K562 (cell line): ENCODE results near the gene BASP1. TPM values are rescaled to one million over a fixed set of nuclear protein-coding genes. Genes with fewer than 3 reads are reported as not detected.

ENCODE experiments used
- ATAC-seq: fragments of 200-7000 bp; cut with Tn5 transposase; 3 replicates; pipeline ENCODE4 v1.9.1; 2020; ENCODE audit warnings: moderate library complexity
- BruUV-seq: library from RNA; stranded (reverse); fragments of 400-500 nt; replicated peaks from 2 replicates; lab custom pipeline; 2021; lab: Mats Ljungman, UMichigan
- CTCF ChIA-PET: fragments of 300-600 bp; formaldehyde crosslinking; extraction: SDS; loops from one replicate; lab custom pipeline; 2021; ENCODE audit warnings: low intra/inter-chr PET ratio; lab: Yijun Ruan, JAX
- POLR2A ChIA-PET: fragments of 300-600, 350-650 bp; sonication (Branson Sonifier 250); formaldehyde crosslinking; extraction: SDS; loops from one replicate; lab custom pipeline; 2021; ENCODE audit warnings: antibody characterized with exemption, inconsistent platforms; lab: Yijun Ruan, JAX
- DNase-seq, 4 experiments: peaks; one replicate each; pipeline versions ENCODE4 v3.0.0 to v3.0.0-alpha.2; 2011 to 2018; ENCODE audit warnings: low spot score in 3 of 4, mixed read lengths in 3 of 4; ENCODE audit errors: extremely low read depth in 1 of 4
- FAIRE-seq: peaks from 2 replicates; lab custom pipeline; 2011; peaks lifted over from hg19 to GRCh38; lab: Jason Lieb, UNC
- H2AFZ ChIP-seq: 2 replicates; pipeline ENCODE4 v1.6.0; 2011; ENCODE audit warnings: low read depth, low read length, control low read depth, inconsistent platforms
- H3K27ac ChIP-seq: fragments of 200-600 bp; 3 replicates; pipeline ENCODE4 v1.8.0; 2011; ENCODE audit warnings: low read depth, mild to moderate bottlenecking, control low read depth, inconsistent platforms, low read length, moderate library complexity, mixed read lengths; ENCODE audit errors: extremely low read depth
- H3K27me3 ChIP-seq, 2 experiments: fragments of 300-600 bp in 1 of 2; 2 replicates in 1 of 2; 3 replicates in 1 of 2; pipeline versions ENCODE4 v1.6.0 to v1.8.0; 2011; ENCODE audit warnings: inconsistent platforms in 2 of 2, low read length in 2 of 2, mild to moderate bottlenecking in 1 of 2, mixed read lengths in 1 of 2, moderate library complexity in 1 of 2; ENCODE audit not compliant: control insufficient read depth in 2 of 2, insufficient read depth in 2 of 2
- H3K36me3 ChIP-seq: fragments of 300-600 bp; 3 replicates; pipeline ENCODE4 v1.8.0; 2011; ENCODE audit warnings: mild to moderate bottlenecking, low read length, inconsistent platforms; ENCODE audit not compliant: control insufficient read depth, insufficient read depth
- H3K4me1 ChIP-seq, 2 experiments: fragments of 200-600 bp in 1 of 2; replicated peaks in 1 of 2; 2 replicates in 1 of 2; 3 replicates in 1 of 2; pipeline versions ENCODE4 v1.5.1 to v1.8.0; 2011; ENCODE audit warnings: inconsistent platforms in 2 of 2, low read length in 2 of 2, mild to moderate bottlenecking in 1 of 2, mixed read lengths in 1 of 2, moderate library complexity in 1 of 2; ENCODE audit not compliant: control insufficient read depth in 2 of 2, insufficient read depth in 2 of 2
- H3K4me2 ChIP-seq: 2 replicates; pipeline ENCODE4 v1.6.1; 2011; ENCODE audit warnings: low read length, control low read depth, inconsistent platforms, mixed read lengths; ENCODE audit not compliant: insufficient read depth
- H3K4me3 ChIP-seq: fragments of 200-600 bp; sonication (generic), shearing (Covaris generic); 2 replicates; pipeline ENCODE4 v1.5.1; 2016; ENCODE audit warnings: control low read depth, inconsistent platforms
- H3K79me2 ChIP-seq: fragments of 200-600 bp; 3 replicates; pipeline ENCODE4 v1.8.0; 2011; ENCODE audit warnings: low read length, inconsistent platforms; ENCODE audit not compliant: control insufficient read depth, insufficient read depth
- H3K9ac ChIP-seq, 2 experiments: 2 replicates each; pipeline versions ENCODE4 v1.6.0 to v1.6.1; 2011; ENCODE audit warnings: low read depth in 2 of 2, low read length in 2 of 2, control low read depth in 1 of 2, inconsistent platforms in 1 of 2, mild to moderate bottlenecking in 1 of 2, mixed read lengths in 1 of 2; ENCODE audit not compliant: insufficient read depth in 1 of 2
- H3K9me1 ChIP-seq: one replicate; pipeline ENCODE4 v1.6.0; 2011; ENCODE audit warnings: inconsistent platforms, mild to moderate bottlenecking, low read length, moderate library complexity; ENCODE audit not compliant: control insufficient read depth, insufficient read depth
- H3K9me3 ChIP-seq: replicated peaks from 2 replicates; pipeline ENCODE4 v1.5.1; 2011; ENCODE audit warnings: low read depth, low read length, inconsistent platforms; ENCODE audit not compliant: control insufficient read depth, insufficient read depth
- H4K20me1 ChIP-seq: replicated peaks from 2 replicates; pipeline ENCODE4 v1.6.1; 2011; ENCODE audit warnings: low read length, inconsistent platforms, mixed read lengths; ENCODE audit not compliant: control insufficient read depth, insufficient read depth
- C11orf30 ChIP-seq: fragments of 450-650 bp; IDR thresholded peaks from 2 replicates; pipeline ENCODE4 v1.6.1; 2016; ENCODE audit warnings: low read depth, mild to moderate bottlenecking
- CHD1 ChIP-seq: fragments of 200-600 bp; sonication (generic); IDR thresholded peaks from one replicate; pipeline ENCODE4 v1.6.1; 2012; ENCODE audit warnings: mild to moderate bottlenecking, moderate library complexity, low read length, inconsistent platforms
- MAFF ChIP-seq: IDR thresholded peaks from 2 replicates; pipeline ENCODE4 v1.6.1; 2012; ENCODE audit warnings: low read length, improper control_type of control experiment
- MAFG ChIP-seq: fragments of 450-650 bp; conservative IDR thresholded peaks from 2 replicates; pipeline ENCODE4 v1.6.1; 2016; ENCODE audit warnings: missing genetic modification characterization, missing compliant biosample characterization
- NFE2 ChIP-seq: IDR thresholded peaks from 2 replicates; pipeline ENCODE4 v1.6.1; 2014; ENCODE audit warnings: antibody characterized with exemption, low read depth
- SP1 ChIP-seq: sonication (generic); formaldehyde crosslinking; IDR thresholded peaks from 2 replicates; pipeline ENCODE4 v1.8.1; 2022; ENCODE audit warnings: mild to moderate bottlenecking, missing genetic modification reagents
- TBL1XR1 ChIP-seq, 2 experiments: IDR thresholded peaks; 2 replicates each; pipeline ENCODE4 v1.6.1; 2012; ENCODE audit warnings: improper control_type of control experiment in 2 of 2, low read length in 2 of 2, mild to moderate bottlenecking in 1 of 2
- TCF3 ChIP-seq: sonication (generic); formaldehyde crosslinking; IDR thresholded peaks from 2 replicates; pipeline ENCODE4 v1.4.0; 2020; ENCODE audit warnings: mild to moderate bottlenecking, missing genetic modification reagents
- ZNF134 ChIP-seq: fragments of 250-450 bp; sonication (Bioruptor Pico); conservative IDR thresholded peaks from 2 replicates; pipeline ENCODE4 v1.4.0; 2020
- ZNF316 ChIP-seq: fragments of 450-650 bp; IDR thresholded peaks from 2 replicates; pipeline ENCODE4 v1.6.1; 2016
- ZNF384 ChIP-seq: IDR thresholded peaks from 2 replicates; pipeline ENCODE4 v1.6.1; 2012; ENCODE audit warnings: low read depth, low read length, improper control_type of control experiment
- ZNF445 ChIP-seq: fragments of 250-450 bp; sonication (Bioruptor Pico); IDR thresholded peaks from 2 replicates; pipeline ENCODE4 v1.4.0; 2020; ENCODE audit warnings: low read depth, mild to moderate bottlenecking, moderate library complexity
- ZNF589 ChIP-seq: fragments of 200-800 bp; sonication (Bioruptor generic); IDR thresholded peaks from 2 replicates; pipeline ENCODE4 v1.6.1; 2016; ENCODE audit warnings: low read depth, missing genetic modification characterization, missing compliant biosample characterization
- WGBS: fragments of 100-300 bp; shearing (Covaris generic); methylation state at CpG from one replicate; pipeline ENCODE4 v1.1.6; 2016; ENCODE audit warnings: low coverage, mixed read lengths; ENCODE audit not compliant: insufficient coverage; ENCODE audit errors: missing lambda C conversion rate; 5-methylcytosine and 5-hydroxymethylcytosine counted together
- in situ Hi-C: fragments of 300-500 bp; cut with MboI; formaldehyde crosslinking; loops from 4 replicates; pipeline ENCODE4 v1.15.0; 2018; ENCODE audit warnings: inconsistent platforms, mixed read lengths
- intact Hi-C: fragments of 100-400 bp; cut with micrococcal nuclease; formaldehyde crosslinking; loops from 2 replicates; pipeline ENCODE4 v1.14.2; 2022
- polyA plus RNA-seq, 8 experiments: library from polyadenylated mRNA; depleted of rRNA in 4 of 8; stranded (reverse) in 5 of 8; unstranded in 3 of 8; fragments of >200 nt; fragmentation: Nextera tagmentation in 2 of 8; fragmentation: Illumina TruSeq in 1 of 8; extraction: Ambion mirVana in 2 of 8; extraction: Trizol in 1 of 8; gene quantifications; 2 replicates each; pipeline versions ENCODE4 v1.2.1 to v1.2.3, GENCODE V29; 2011 to 2014; ENCODE audit warnings: inconsistent platforms in 1 of 8, missing spikeins in 1 of 8
- total RNA-seq, 7 experiments: library from RNA; depleted of rRNA in 6 of 7; stranded (reverse); fragments of >200 nt in 6 of 7; fragmentation: Illumina TruSeq in 2 of 7; extraction: Trizol in 2 of 7; gene quantifications; 2 replicates each; pipeline versions ENCODE4 v1.2.1 to v1.2.3, GENCODE V29; 2011 to 2021; ENCODE audit warnings: low replicate concordance in 1 of 7
- TF ChIP-seq, protein P1 (sequence below): fragments of 150-350 bp; IDR thresholded peaks from 2 replicates; pipeline ENCODE4 v1.6.1; 2014; ENCODE audit warnings: low read depth, mild to moderate bottlenecking, low read length, borderline replicate concordance

Gene BASP1
- total and polyA plus RNA-seq, 9 of the 15 experiments (the other 6 are each of a cell fraction or from before 2014, with no cell fraction given): 0.22 TPM; not detected in 8

DNA sequence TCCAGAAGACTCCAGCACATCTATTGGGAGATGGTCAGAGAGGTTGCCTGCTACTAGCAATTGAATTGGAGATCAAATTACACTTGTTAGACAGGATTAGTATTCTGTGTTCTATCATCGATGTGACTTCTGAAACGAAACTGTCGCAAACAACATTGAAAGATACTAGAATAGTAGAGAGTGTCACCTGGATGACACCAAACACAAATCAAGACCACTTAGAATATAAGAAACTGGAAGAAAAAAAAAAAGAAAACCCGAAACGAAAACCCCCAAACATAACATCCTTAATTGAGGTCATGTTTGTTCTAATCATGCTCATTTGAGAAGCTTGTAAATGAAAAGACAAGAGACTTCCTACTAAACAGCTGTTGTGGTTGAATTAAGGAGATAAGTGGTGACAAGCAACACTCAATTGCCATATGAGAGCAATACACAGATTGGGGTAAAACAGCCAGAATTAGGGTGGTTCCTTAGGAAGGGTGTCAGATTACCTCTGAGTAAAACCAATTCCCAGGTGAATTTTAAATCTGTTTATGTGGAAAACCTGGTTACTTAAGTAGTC, 97.6 kb downstream of the BASP1 start:
- H3K4me1 ChIP-seq: no peaks in the 10 kb centered on the region
- H3K27ac ChIP-seq: no peak overlapping the region
- no TSS peak for BruUV-seq
- no peaks in the 10 kb centered on the region for H3K79me2 ChIP-seq
- H3K4me3 ChIP-seq: no peak overlapping the region
- no peak overlapping the region for H3K4me2 ChIP-seq
- H3K9me1 ChIP-seq: no peaks in the 10 kb centered on the region
- DNase-seq (no peak), ATAC-seq (no peak), FAIRE-seq (no peak)
- H3K36me3 ChIP-seq: no peaks in the 10 kb centered on the region
- in situ Hi-C loops (no loop called here), intact Hi-C loops (no loop called here)
- no peaks in the 10 kb centered on the region for H3K9me3 ChIP-seq
- H3K27me3 ChIP-seq: no peaks in the 10 kb centered on the region
- no peak for TF ChIP-seq TBL1XR1 (IDR thresholded peaks at IDR 0.05; ENCODE audit: low read length in 2 of 2)
- TF ChIP-seq CHD1: no peak
- TF ChIP-seq ZNF445 (CRISPR knock-in tag): no peak
- no peak for TF ChIP-seq TCF3 (CRISPR knock-in tag)
- TF ChIP-seq SP1 (CRISPR knock-in tag): no peak
- WGBS: 5% methylated on average over 5 of the region's 5 CpGs
- ChIA-PET CTCF (no interaction called here), POLR2A (interaction anchor here (0.6 kb wide), 2 partner anchors 11 to 18 kb away, joined by 3 to 5 read pairs; no protein-coding TSS in a partner anchor)
- H3K9ac ChIP-seq: no peak overlapping the region
- no peaks in the 10 kb centered on the region for H4K20me1 ChIP-seq
- no peak overlapping the region for H2AFZ ChIP-seq

DNA sequence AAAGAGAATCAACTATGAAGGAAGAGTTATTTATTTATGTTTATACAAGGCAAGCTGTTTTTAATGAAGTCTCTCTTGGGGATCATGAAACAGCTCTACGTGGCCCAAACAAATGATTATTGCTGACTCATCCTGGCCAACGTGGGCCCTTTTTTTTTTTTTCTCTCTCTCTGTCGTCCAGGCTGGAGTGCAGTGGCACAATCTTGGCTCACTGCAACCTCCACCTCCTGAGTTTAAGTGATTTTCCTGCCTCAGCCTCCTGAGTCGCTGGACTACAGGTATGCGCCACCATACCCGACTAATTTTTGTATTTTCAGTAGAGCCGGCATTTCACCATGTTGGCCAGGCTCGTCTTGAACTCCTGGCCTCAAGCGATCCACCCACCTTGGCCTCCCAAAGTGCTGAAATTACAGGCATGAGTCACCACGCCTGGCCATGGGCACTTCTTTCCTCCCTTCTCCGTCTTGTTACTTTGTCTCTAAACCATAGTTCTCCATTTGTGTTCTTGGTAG, 98.3 kb downstream of the BASP1 start:
- no peak overlapping the region for H3K9ac ChIP-seq
- no peaks in the 10 kb centered on the region for H3K9me3 ChIP-seq
- BruUV-seq: no TSS peak
- no peak for FAIRE-seq
- H3K9me1 ChIP-seq: no peaks in the 10 kb centered on the region
- no peak for ATAC-seq
- H3K4me1 ChIP-seq: no peaks in the 10 kb centered on the region
- ChIA-PET POLR2A (interaction anchor here (0.6 kb wide), 2 partner anchors 18 to 710 kb away, joined by 3 read pairs; no protein-coding TSS in a partner anchor), CTCF (no interaction called here)
- H4K20me1 ChIP-seq: no peaks in the 10 kb centered on the region
- H3K4me3 ChIP-seq: no peak overlapping the region
- no peaks in the 10 kb centered on the region for H3K27me3 ChIP-seq
- H3K27ac ChIP-seq: no peak overlapping the region
- H3K79me2 ChIP-seq: no peaks in the 10 kb centered on the region
- in situ Hi-C loops: no loop called here
- H3K4me2 ChIP-seq: no peak overlapping the region
- 0 out of 2 replicates have a peak overlapping the region, but pooled peaks have one; percentile 3 for H2AFZ ChIP-seq
- intact Hi-C loops: no loop called here
- H3K36me3 ChIP-seq: no peaks in the 10 kb centered on the region
- DNase-seq: peak in 1 of 4 experiments; percentile 3
- WGBS: 2% methylated on average over 10 of the region's 11 CpGs
- peak; percentile 88 for TF ChIP-seq ZNF316
- TF ChIP-seq ZNF589 (CRISPR knock-in tag): no peak
- TF ChIP-seq MAFG (tag): peak; percentile 92
- TF ChIP-seq NFE2: peak; percentile 89
- TF ChIP-seq C11orf30: peak; percentile 83
- peak; percentile 73 for TF ChIP-seq ZNF384
- peak; percentile 83 for TF ChIP-seq MAFF
- TF ChIP-seq, protein P1, sequence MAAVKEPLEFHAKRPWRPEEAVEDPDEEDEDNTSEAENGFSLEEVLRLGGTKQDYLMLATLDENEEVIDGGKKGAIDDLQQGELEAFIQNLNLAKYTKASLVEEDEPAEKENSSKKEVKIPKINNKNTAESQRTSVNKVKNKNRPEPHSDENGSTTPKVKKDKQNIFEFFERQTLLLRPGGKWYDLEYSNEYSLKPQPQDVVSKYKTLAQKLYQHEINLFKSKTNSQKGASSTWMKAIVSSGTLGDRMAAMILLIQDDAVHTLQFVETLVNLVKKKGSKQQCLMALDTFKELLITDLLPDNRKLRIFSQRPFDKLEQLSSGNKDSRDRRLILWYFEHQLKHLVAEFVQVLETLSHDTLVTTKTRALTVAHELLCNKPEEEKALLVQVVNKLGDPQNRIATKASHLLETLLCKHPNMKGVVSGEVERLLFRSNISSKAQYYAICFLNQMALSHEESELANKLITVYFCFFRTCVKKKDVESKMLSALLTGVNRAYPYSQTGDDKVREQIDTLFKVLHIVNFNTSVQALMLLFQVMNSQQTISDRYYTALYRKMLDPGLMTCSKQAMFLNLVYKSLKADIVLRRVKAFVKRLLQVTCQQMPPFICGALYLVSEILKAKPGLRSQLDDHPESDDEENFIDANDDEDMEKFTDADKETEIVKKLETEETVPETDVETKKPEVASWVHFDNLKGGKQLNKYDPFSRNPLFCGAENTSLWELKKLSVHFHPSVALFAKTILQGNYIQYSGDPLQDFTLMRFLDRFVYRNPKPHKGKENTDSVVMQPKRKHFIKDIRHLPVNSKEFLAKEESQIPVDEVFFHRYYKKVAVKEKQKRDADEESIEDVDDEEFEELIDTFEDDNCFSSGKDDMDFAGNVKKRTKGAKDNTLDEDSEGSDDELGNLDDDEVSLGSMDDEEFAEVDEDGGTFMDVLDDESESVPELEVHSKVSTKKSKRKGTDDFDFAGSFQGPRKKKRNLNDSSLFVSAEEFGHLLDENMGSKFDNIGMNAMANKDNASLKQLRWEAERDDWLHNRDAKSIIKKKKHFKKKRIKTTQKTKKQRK: no peak
- TF ChIP-seq ZNF134: no peak
